ENCODE results near the gene WNK1. TPM values are rescaled to one million over a fixed set of nuclear protein-coding genes. Genes with fewer than 3 reads are reported as not detected.

The WNK1 gene
- total RNA-seq, 1 donor from 2014 or later: 150 TPM

GRCh38 chr12:753611-754472 is 1.5 kb downstream of the WNK1 start:
- H3K27ac Mint-ChIP-seq: peak overlapping the region; percentile 94
- H3K27me3 Mint-ChIP-seq (ENCODE audit: low read depth): no peaks in the 10 kb centered on the region
- DNase-seq (ENCODE audit: low spot score in 2 of 2, unreplicated experiment in 2 of 2): peak; percentile 20 to 46
- peaks cover 41% of the 10 kb centered on the region for H3K4me1 Mint-ChIP-seq
- H3K36me3 Mint-ChIP-seq: peaks cover 2% of the 10 kb centered on the region
- no peak for TF ChIP-seq CTCF (IDR thresholded peaks at IDR 0.05; ENCODE audit: unreplicated experiment)
- H3K9me3 Mint-ChIP-seq: no peaks in the 10 kb centered on the region
- peak overlapping the region; percentile 95 for H3K4me3 Mint-ChIP-seq

GRCh38 chr12:754473-754820 is 2.1 kb downstream of the WNK1 start:
- no peaks in the 10 kb centered on the region for H3K9me3 Mint-ChIP-seq
- H3K27ac Mint-ChIP-seq: peak overlapping the region; percentile 87
- peaks cover 2% of the 10 kb centered on the region for H3K36me3 Mint-ChIP-seq
- peaks cover 41% of the 10 kb centered on the region for H3K4me1 Mint-ChIP-seq
- H3K27me3 Mint-ChIP-seq (ENCODE audit: low read depth): no peaks in the 10 kb centered on the region
- TF ChIP-seq CTCF (IDR thresholded peaks at IDR 0.05; ENCODE audit: unreplicated experiment): no peak
- DNase-seq (ENCODE audit: low spot score in 2 of 2, unreplicated experiment in 2 of 2): no peak
- peak overlapping the region; percentile 95 for H3K4me3 Mint-ChIP-seq

GRCh38 chr12:754851-755562 is 2.6 kb downstream of the WNK1 start:
- H3K36me3 Mint-ChIP-seq: peaks cover 2% of the 10 kb centered on the region
- H3K27me3 Mint-ChIP-seq (ENCODE audit: low read depth): no peaks in the 10 kb centered on the region
- peak overlapping the region; percentile 87 for H3K27ac Mint-ChIP-seq
- H3K4me3 Mint-ChIP-seq: peak overlapping the region; percentile 95
- DNase-seq (ENCODE audit: low spot score in 2 of 2, unreplicated experiment in 2 of 2): no peak
- H3K9me3 Mint-ChIP-seq: no peaks in the 10 kb centered on the region
- peak; percentile 59 for TF ChIP-seq CTCF (IDR thresholded peaks at IDR 0.05; ENCODE audit: unreplicated experiment)
- H3K4me1 Mint-ChIP-seq: peaks cover 37% of the 10 kb centered on the region

DNA sequence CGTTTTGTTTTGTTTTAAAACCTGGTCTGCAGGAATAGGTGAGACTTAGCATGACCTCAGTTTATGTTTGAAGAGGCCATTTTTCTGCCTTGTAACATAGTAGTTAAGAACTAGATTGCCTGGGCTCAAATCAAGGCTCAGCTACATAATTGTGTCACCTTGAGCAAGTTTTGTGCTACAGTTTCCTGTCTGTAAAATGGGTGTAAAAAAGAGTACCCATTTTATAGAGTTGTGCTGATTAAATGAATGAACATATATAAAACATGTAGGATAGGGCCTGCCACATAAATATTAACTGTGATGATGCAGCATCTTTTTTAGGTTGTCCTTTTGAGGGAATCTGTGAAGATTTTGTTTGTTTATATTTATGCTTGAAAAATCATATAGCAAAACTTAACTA is 7.2 kb downstream of the WNK1 start:
- no peak for DNase-seq (ENCODE audit: low spot score in 2 of 2, unreplicated experiment in 2 of 2)
- peaks cover 16% of the 10 kb centered on the region for H3K36me3 Mint-ChIP-seq
- H3K27ac Mint-ChIP-seq: no peak overlapping the region
- H3K4me3 Mint-ChIP-seq: no peak overlapping the region
- H3K27me3 Mint-ChIP-seq (ENCODE audit: low read depth): no peaks in the 10 kb centered on the region
- peaks cover 33% of the 10 kb centered on the region for H3K4me1 Mint-ChIP-seq
- H3K9me3 Mint-ChIP-seq: peaks cover 4% of the 10 kb centered on the region
- no peak for TF ChIP-seq CTCF (IDR thresholded peaks at IDR 0.05; ENCODE audit: unreplicated experiment)

- peaks cover 16% of the 10 kb centered on the region for H3K4me1 Mint-ChIP-seq
- peaks cover 4% of the 10 kb centered on the region for H3K9me3 Mint-ChIP-seq
- no peak overlapping the region for H3K4me3 Mint-ChIP-seq
- no peak for TF ChIP-seq CTCF (IDR thresholded peaks at IDR 0.05; ENCODE audit: unreplicated experiment)
- no peak overlapping the region for H3K27ac Mint-ChIP-seq
- H3K36me3 Mint-ChIP-seq: peaks cover 18% of the 10 kb centered on the region
- no peak for DNase-seq (ENCODE audit: low spot score in 2 of 2, unreplicated experiment in 2 of 2)
- H3K27me3 Mint-ChIP-seq (ENCODE audit: low read depth): no peaks in the 10 kb centered on the region
These were observed 8.9 kb downstream of the WNK1 start for GRCh38 chr12:761256-761655.
